Aortic smooth muscle cell (primary cell): ENCODE measurements around the gene KATNAL2. TPM values are rescaled to one million over a fixed set of nuclear protein-coding genes. Genes with fewer than 3 reads are reported as not detected.

Experiments used
- total RNA-seq: library from RNA; depleted of rRNA; stranded (reverse); fragments of >200 nt; gene quantifications from 2 replicates; pipeline ENCODE4 v1.2.3, GENCODE V29; 2014

The KATNAL2 gene
- total RNA-seq = 3.4 and 4.1 TPM in 2 replicates

DNA sequence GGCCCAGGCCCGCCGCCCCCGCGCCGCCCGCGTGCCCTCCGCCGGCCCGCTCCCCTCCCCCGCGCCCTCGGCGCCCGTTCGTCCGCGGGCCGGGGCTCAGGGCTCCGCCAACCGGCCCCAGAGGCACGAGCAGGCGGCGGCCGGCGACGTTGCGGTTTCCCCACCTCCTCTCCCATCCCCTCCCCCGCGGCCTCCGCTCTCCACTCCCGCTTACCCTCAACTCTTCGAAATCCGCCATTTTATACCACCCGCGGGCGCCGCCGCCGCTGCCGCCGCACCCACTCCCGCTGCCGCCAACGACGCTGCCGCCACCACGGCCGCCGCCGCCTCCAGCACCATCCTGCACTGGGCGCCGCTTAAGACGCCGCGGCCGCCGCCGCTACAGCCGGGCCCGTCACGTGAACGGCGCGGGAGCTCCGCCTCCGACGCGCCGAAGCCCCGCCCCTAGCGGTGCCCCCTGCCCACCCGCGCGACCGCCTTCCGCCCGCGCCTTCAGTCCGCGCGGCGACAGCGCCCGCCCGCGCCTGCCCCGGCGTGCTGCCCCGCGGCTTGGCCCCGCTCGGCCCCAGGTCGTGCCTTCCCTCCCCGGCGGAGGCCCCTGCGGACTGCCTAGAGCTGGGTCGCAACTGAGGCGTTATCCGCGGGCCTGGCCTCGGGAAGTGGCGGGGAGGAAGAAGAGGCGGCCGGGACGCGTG, at the start of gene KATNAL2, which contains the start of gene PIAS2:
Gene KATNAL2 (plus strand): TSS at position 495 of the 695 bp plus-strand sequence. CDS start 29,271 bp downstream, outside the sequence.
Gene PIAS2 (minus strand): TSS at position 400 of the 695 bp plus-strand sequence. CDS start 162 bp downstream, at position 238.

GRCh38 chr18:47035156-47035671, 117.8 kb downstream of the KATNAL2 start, which contains the start of gene ELOA2:
Gene ELOA2, minus strand, starts transcription at chr18:47035621. Its CDS starts 357 bp downstream, at chr18:47035264.

DNA sequence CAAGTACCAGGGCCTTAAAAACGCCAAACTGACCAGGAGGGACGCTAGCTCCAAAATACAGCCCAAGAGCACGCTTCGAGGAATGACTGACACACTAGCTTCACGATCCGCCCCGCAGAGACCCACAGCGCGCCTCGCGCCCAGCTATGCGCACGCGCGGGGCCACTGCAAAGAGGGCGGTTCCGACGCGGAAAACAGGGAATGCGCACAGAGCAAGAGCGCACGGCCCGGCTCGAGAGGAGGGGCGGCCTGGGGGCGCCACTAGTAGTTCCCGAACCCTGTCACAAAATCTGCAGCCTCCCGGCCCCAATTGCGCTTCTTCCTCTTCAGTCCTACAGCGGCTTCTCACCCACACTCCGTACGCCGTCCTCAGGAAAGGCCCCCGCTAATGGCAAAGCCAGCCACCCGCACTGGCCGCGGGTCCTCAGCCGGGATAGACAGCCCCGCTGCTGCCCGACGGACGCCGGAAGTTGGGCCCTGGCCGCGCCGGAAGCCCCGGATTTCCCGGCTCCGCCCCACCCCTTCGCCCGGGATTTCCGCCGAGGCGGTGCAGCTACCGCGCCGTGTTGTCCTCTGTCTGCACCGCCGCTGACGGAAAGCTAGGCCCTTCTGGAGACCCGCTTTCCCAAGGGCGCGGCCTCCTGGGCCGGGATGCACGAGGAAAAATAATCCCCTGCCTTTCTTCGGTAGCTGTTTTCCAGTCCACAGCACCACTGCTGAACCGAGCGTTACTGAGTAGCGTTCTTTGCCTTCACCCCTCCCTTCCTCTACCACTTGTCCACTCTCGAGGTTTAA, 232.8 kb downstream of the KATNAL2 start, which contains the start of gene HDHD2:
Gene HDHD2 (minus strand): TSS at position 472 of the 795 bp plus-strand sequence. CDS start 14,061 bp downstream, outside the sequence.

Other genes starting within 250 kb of the KATNAL2 start
- gene ST8SIA5, start 160.5 kb upstream of the KATNAL2 start, total RNA-seq = under 0.01 TPM in 2 replicates
- gene PIAS2, start 95 bp upstream of the KATNAL2 start, total RNA-seq = 14.1 and 18.4 TPM in 2 replicates
- not detected in 2 replicates for gene ELOA2, start 118.0 kb downstream of the KATNAL2 start, total RNA-seq
- 19.4 and 21.3 TPM in 2 replicates for gene HDHD2, start 232.9 kb downstream of the KATNAL2 start, total RNA-seq